IMR-90 (cell line): ENCODE results near the gene HPN. TPM values are rescaled to one million over a fixed set of nuclear protein-coding genes. Genes with fewer than 3 reads are reported as not detected.

Experiments used
- ATAC-seq: fragments of 200-7000 bp; cut with Tn5 transposase; 2 replicates; pipeline ENCODE4 v1.9.1; 2020; ENCODE audit warnings: low read depth, mild to moderate bottlenecking, moderate library complexity
- BruUV-seq: library from RNA; stranded (reverse); fragments of 400-500 nt; replicated peaks from 2 replicates; lab custom pipeline; 2021; lab: Mats Ljungman, UMichigan
- CTCF ChIA-PET: fragments of 300-600 bp; formaldehyde crosslinking; extraction: SDS; loops from one replicate; lab custom pipeline; 2021; ENCODE audit warnings: antibody characterized with exemption; lab: Yijun Ruan, JAX
- POLR2A ChIA-PET: fragments of 300-600 bp; sonication (Branson Sonifier 250); formaldehyde crosslinking; loops from one replicate; lab custom pipeline; 2022; ENCODE audit warnings: antibody characterized with exemption; ENCODE audit not compliant: unreplicated experiment; lab: Charles Lee
- DNase-seq: peaks from one replicate; pipeline ENCODE4 v3.0.0; 2013
- H2AFZ ChIP-seq: replicated peaks from 2 replicates; pipeline ENCODE3; 2013; ENCODE audit warnings: low read length, mild to moderate bottlenecking; ENCODE audit not compliant: poor library complexity
- H2AK5ac ChIP-seq: 2 replicates; pipeline ENCODE4 v1.6.1; 2013; ENCODE audit warnings: low read depth, low read length, inconsistent platforms
- H2AK9ac ChIP-seq: replicated peaks from 2 replicates; pipeline ENCODE3; 2013; ENCODE audit warnings: mild to moderate bottlenecking, low read depth, low read length, moderate library complexity; ENCODE audit not compliant: poor library complexity
- H2BK120ac ChIP-seq: 2 replicates; pipeline ENCODE4 v1.6.1; 2013; ENCODE audit warnings: low read depth, low read length, inconsistent platforms
- H2BK15ac ChIP-seq: 3 replicates; pipeline ENCODE4 v1.6.1; 2013; ENCODE audit warnings: low read depth, low read length, inconsistent platforms
- H2BK20ac ChIP-seq: 2 replicates; pipeline ENCODE4 v1.6.1; 2013; ENCODE audit warnings: low read depth, mild to moderate bottlenecking, inconsistent platforms, low read length, moderate library complexity
- H2BK5ac ChIP-seq: 2 replicates; pipeline ENCODE4 v1.6.1; 2013; ENCODE audit warnings: mild to moderate bottlenecking, low read depth, low read length, inconsistent platforms; ENCODE audit not compliant: poor library complexity, severe bottlenecking
- H3K14ac ChIP-seq: replicated peaks from 2 replicates; pipeline ENCODE4 v1.6.1; 2013; ENCODE audit warnings: low read depth, low read length, inconsistent platforms
- H3K18ac ChIP-seq: 2 replicates; pipeline ENCODE4 v1.6.1; 2013; ENCODE audit warnings: low read depth, low read length, control low read depth
- H3K23ac ChIP-seq: 2 replicates; pipeline ENCODE4 v1.6.1; 2013; ENCODE audit warnings: low read depth, low read length, inconsistent platforms
- H3K27ac ChIP-seq: 2 replicates; pipeline ENCODE4 v1.5.1; 2013; ENCODE audit warnings: mild to moderate bottlenecking, control low read depth, low read length; ENCODE audit not compliant: insufficient read depth
- H3K27me3 ChIP-seq: 2 replicates; pipeline ENCODE4 v1.6.1; 2013; ENCODE audit warnings: low read length; ENCODE audit not compliant: control insufficient read depth, insufficient read depth
- H3K36me3 ChIP-seq: 2 replicates; pipeline ENCODE4 v1.6.1; 2013; ENCODE audit warnings: low read length, mixed read lengths; ENCODE audit not compliant: control insufficient read depth, insufficient read depth
- H3K4ac ChIP-seq: 2 replicates; pipeline ENCODE4 v1.6.1; 2013; ENCODE audit warnings: low read depth, low read length, inconsistent platforms
- H3K4me1 ChIP-seq: 2 replicates; pipeline ENCODE4 v1.6.1; 2013; ENCODE audit warnings: low read length, mixed read lengths; ENCODE audit not compliant: control insufficient read depth, insufficient read depth
- H3K4me2 ChIP-seq: 2 replicates; pipeline ENCODE4 v1.6.1; 2013; ENCODE audit warnings: low read depth, mild to moderate bottlenecking, control low read depth, low read length, moderate library complexity
- H3K4me3 ChIP-seq: 2 replicates; pipeline ENCODE4 v1.5.1; 2013; ENCODE audit warnings: low read depth, mild to moderate bottlenecking, control low read depth, low read length, moderate library complexity; ENCODE audit not compliant: insufficient read depth
- H3K56ac ChIP-seq: 2 replicates; pipeline ENCODE4 v1.6.1; 2013; ENCODE audit warnings: low read length, inconsistent platforms; ENCODE audit not compliant: insufficient read depth; ENCODE audit errors: extremely low read depth
- H3K79me1 ChIP-seq, 2 experiments: 2 replicates each; pipeline ENCODE4 v1.6.1; 2013; ENCODE audit warnings: low read length in 2 of 2, inconsistent platforms in 1 of 2, low read depth in 1 of 2
- H3K9ac ChIP-seq: 2 replicates; pipeline ENCODE4 v1.6.1; 2013; ENCODE audit warnings: low read depth, low read length, control low read depth
- H3K9me1 ChIP-seq: 2 replicates; pipeline ENCODE4 v1.6.1; 2013; ENCODE audit warnings: low read length, inconsistent platforms; ENCODE audit not compliant: insufficient read depth
- H3K9me3 ChIP-seq: 2 replicates; pipeline ENCODE4 v1.6.1; 2013; ENCODE audit warnings: low read length; ENCODE audit not compliant: control insufficient read depth, insufficient read depth
- H4K20me1 ChIP-seq: 2 replicates; pipeline ENCODE4 v1.6.1; 2013; ENCODE audit warnings: low read length, inconsistent platforms; ENCODE audit not compliant: insufficient read depth
- H4K5ac ChIP-seq: 2 replicates; pipeline ENCODE4 v1.6.1; 2013; ENCODE audit warnings: mild to moderate bottlenecking, low read depth, low read length, control low read depth
- H4K8ac ChIP-seq, 2 experiments: 2 replicates each; pipeline ENCODE4 v1.6.1; 2013; ENCODE audit warnings: low read depth in 2 of 2, low read length in 2 of 2, control low read depth in 1 of 2, inconsistent platforms in 1 of 2
- H4K91ac ChIP-seq: 2 replicates; pipeline ENCODE4 v1.6.1; 2013; ENCODE audit warnings: low read depth, low read length, inconsistent platforms; ENCODE audit not compliant: insufficient read depth
- BHLHE40 ChIP-seq: fragments of 150-350 bp; IDR thresholded peaks from 2 replicates; pipeline ENCODE4 v1.6.1; 2016; ENCODE audit warnings: mild to moderate bottlenecking, low read depth, low read length
- CHD1 ChIP-seq: IDR thresholded peaks from 2 replicates; pipeline ENCODE4 v1.6.1; 2012; ENCODE audit warnings: low read depth, low read length, improper control_type of control experiment
- MAZ ChIP-seq: IDR thresholded peaks from 2 replicates; pipeline ENCODE4 v1.6.1; 2012; ENCODE audit warnings: low read depth, mild to moderate bottlenecking, low read length, improper control_type of control experiment, moderate library complexity, borderline replicate concordance
- MXI1 ChIP-seq: IDR thresholded peaks from 2 replicates; pipeline ENCODE4 v1.6.1; 2012; ENCODE audit warnings: low read depth, mild to moderate bottlenecking, low read length, moderate library complexity, borderline replicate concordance
- RCOR1 ChIP-seq: IDR thresholded peaks from 2 replicates; pipeline ENCODE4 v1.6.1; 2012; ENCODE audit warnings: mild to moderate bottlenecking, low read length, improper control_type of control experiment; ENCODE audit not compliant: insufficient replicate concordance
- RFX5 ChIP-seq: IDR thresholded peaks from 2 replicates; pipeline ENCODE4 v1.8.0; 2012; ENCODE audit warnings: low read depth, mild to moderate bottlenecking, low read length, moderate library complexity
- SMC3 ChIP-seq: fragments of 150-350 bp; IDR thresholded peaks from 2 replicates; pipeline ENCODE4 v1.6.1; 2016; ENCODE audit warnings: low read depth, mild to moderate bottlenecking, antibody characterized with exemption, low read length, moderate library complexity
- WGBS, 2 experiments: methylation state at CpG; one replicate each; pipeline versions ENCODE4 v1.1.5 to v1.1.7; 2013; ENCODE audit warnings: missing lambda C conversion rate in 2 of 2; ENCODE audit not compliant: insufficient read length in 1 of 2; ENCODE audit errors: extremely low coverage in 2 of 2; 5-methylcytosine and 5-hydroxymethylcytosine counted together
- dilution Hi-C: fragments of 300-500 bp; cut with HindIII; formaldehyde crosslinking; loops from one replicate; pipeline ENCODE4 v1.14.3; 2018; ENCODE audit warnings: low sequenced_read_pairs; ENCODE audit not compliant: unreplicated experiment
- in situ Hi-C: fragments of 300-500 bp; cut with MboI; formaldehyde crosslinking; loops from 3 replicates; pipeline ENCODE4 v1.14.3; 2019; ENCODE audit warnings: low sequenced_read_pairs, inconsistent platforms, mixed read lengths
- intact Hi-C: fragments of 100-400 bp; cut with micrococcal nuclease; formaldehyde crosslinking; loops from 2 replicates; pipeline ENCODE4 v1.10.0; 2022
- polyA plus RNA-seq, 3 experiments: library from polyadenylated mRNA; depleted of rRNA; stranded (reverse); fragments of >200 nt; gene quantifications; 2 replicates each; pipeline ENCODE4 v1.2.3, GENCODE V29; 2012; ENCODE audit warnings: low replicate concordance in 1 of 3
- total RNA-seq: library from RNA; depleted of rRNA; stranded (reverse); fragments of >200 nt; gene quantifications from 2 replicates; pipeline ENCODE4 v1.2.3, GENCODE V29; 2012
- TF ChIP-seq, protein P1 (sequence below): conservative IDR thresholded peaks from 2 replicates; pipeline ENCODE4 v1.5.1; 2012; ENCODE audit warnings: mild to moderate bottlenecking, low read depth, low read length, improper control_type of control experiment

HPN gene
- total and polyA plus RNA-seq, 2 of the 4 experiments (the other 2 are of a cell fraction), result not detected

GRCh38 chr19:35107545-35107944, 66.0 kb downstream of the HPN start:
- Histone ChIP-seq H4K20me1 (no peaks in the 10 kb centered on the region), H4K91ac (no peak overlapping the region), H3K4ac (no peak overlapping the region), H2BK20ac (no peak overlapping the region), H3K9me1 (no peaks in the 10 kb centered on the region), H3K18ac (no peak overlapping the region), H2AK9ac (no peak overlapping the region), H3K9ac (no peak overlapping the region), H2BK120ac (no peak overlapping the region), H3K4me1 (no peaks in the 10 kb centered on the region), H2BK15ac (no peak overlapping the region), H3K23ac (no peak overlapping the region), H2BK5ac (no peak overlapping the region), H3K36me3 (no peaks in the 10 kb centered on the region), H2AK5ac (no peak overlapping the region), H3K79me1 (no peaks in the 10 kb centered on the region), H3K27me3 (peaks cover 3% of the 10 kb centered on the region; the same call in 1 of the 2 replicates), H4K5ac (no peak overlapping the region), H4K8ac (no peak overlapping the region), H3K4me3 (no peak overlapping the region), H3K9me3 (peaks cover 5% of the 10 kb centered on the region; the same call in 1 of the 2 replicates), H3K27ac (no peak overlapping the region), H2AFZ (no peak overlapping the region), H3K4me2 (no peak overlapping the region), H3K56ac (no peak overlapping the region), H3K14ac (no peak overlapping the region)
- DNase-seq (no peak), ATAC-seq (no peak)
- CTCF ChIA-PET, result interaction anchor here (0.7 kb wide), 1 partner anchor 40 kb away, joined by 4 read pairs; no protein-coding TSS in a partner anchor
- WGBS, 2 experiments, result 17% methylated on average over 2 of the region's 5 CpGs; no CpG with 5 or more reads in 1 of the 2 experiments
- dilution Hi-C loops, result no loop called here
- no peak for TF ChIP-seq BHLHE40
- no peak for TF ChIP-seq MXI1
- TF ChIP-seq CHD1, result no peak
- TF ChIP-seq SMC3, result no peak
- no peak for TF ChIP-seq RCOR1
- no peak for TF ChIP-seq MAZ
- no peak for TF ChIP-seq RFX5
- TF ChIP-seq, protein P1, sequence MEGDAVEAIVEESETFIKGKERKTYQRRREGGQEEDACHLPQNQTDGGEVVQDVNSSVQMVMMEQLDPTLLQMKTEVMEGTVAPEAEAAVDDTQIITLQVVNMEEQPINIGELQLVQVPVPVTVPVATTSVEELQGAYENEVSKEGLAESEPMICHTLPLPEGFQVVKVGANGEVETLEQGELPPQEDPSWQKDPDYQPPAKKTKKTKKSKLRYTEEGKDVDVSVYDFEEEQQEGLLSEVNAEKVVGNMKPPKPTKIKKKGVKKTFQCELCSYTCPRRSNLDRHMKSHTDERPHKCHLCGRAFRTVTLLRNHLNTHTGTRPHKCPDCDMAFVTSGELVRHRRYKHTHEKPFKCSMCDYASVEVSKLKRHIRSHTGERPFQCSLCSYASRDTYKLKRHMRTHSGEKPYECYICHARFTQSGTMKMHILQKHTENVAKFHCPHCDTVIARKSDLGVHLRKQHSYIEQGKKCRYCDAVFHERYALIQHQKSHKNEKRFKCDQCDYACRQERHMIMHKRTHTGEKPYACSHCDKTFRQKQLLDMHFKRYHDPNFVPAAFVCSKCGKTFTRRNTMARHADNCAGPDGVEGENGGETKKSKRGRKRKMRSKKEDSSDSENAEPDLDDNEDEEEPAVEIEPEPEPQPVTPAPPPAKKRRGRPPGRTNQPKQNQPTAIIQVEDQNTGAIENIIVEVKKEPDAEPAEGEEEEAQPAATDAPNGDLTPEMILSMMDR, result no peak
- POLR2A ChIA-PET, result no interaction called here
- BruUV-seq, result no TSS peak
- intact Hi-C loops, result no loop called here
- in situ Hi-C loops, result no loop called here
